T-helper 1 cell treated with Interleukin-12 subunit alpha and Interleukin-12 subunit beta and Interleukin-4 antibody, amounts not matched to agents 30 ng/mL and 1 ng/mL, for 36 hours (primary cell): ENCODE results near the gene ODAPH. TPM values are rescaled to one million over a fixed set of nuclear protein-coding genes. Genes with fewer than 3 reads are reported as not detected.
"Not testable (repeated sequence)": the region's sequence is repeated elsewhere in the genome, so short reads cannot be mapped to it uniquely, and the experiment has no call there.

ENCODE experiments used
- intact Hi-C: fragments of 100-400 bp; cut with micrococcal nuclease; formaldehyde crosslinking; loops from one replicate; pipeline ENCODE4 v1.15.1; 2024
- total RNA-seq: library from RNA; stranded (reverse); gene quantifications from 2 replicates; pipeline ENCODE4 v1.2.3, GENCODE V29; 2022

ODAPH gene
- total RNA-seq, 1 donor from 2014 or later: 5.9 TPM

GRCh38 chr4:75544220-75544619 lies 11.6 kb upstream of the ODAPH start:
- intact Hi-C loops: not testable (repeated sequence)

- intact Hi-C loops: no loop called here
Measured at GRCh38 chr4:75544870-75545269, 11.0 kb upstream of the ODAPH start.

- intact Hi-C loops: no loop called here
Measured at GRCh38 chr4:75545526-75545925, 10.3 kb upstream of the ODAPH start.

GRCh38 chr4:75547647-75548387 lies 8.0 kb upstream of the ODAPH start:
- intact Hi-C loops: no loop called here

GRCh38 chr4:75549019-75549418 lies 6.8 kb upstream of the ODAPH start:
- intact Hi-C loops: no loop called here

GRCh38 chr4:75552452-75552851 lies 3.4 kb upstream of the ODAPH start:
- intact Hi-C loops: no loop called here

- intact Hi-C loops: loop anchor here (2.0 kb wide), 1 partner anchor 43 kb away; the partner anchor contains the start of genes RCHY1 and THAP6
Measured at GRCh38 chr4:75557696-75558095, 1.8 kb downstream of the ODAPH start.

GRCh38 chr4:75561789-75562188 lies 5.9 kb downstream of the ODAPH start:
- intact Hi-C loops: no loop called here

- intact Hi-C loops: no loop called here
Measured at GRCh38 chr4:75564023-75564422, 8.2 kb downstream of the ODAPH start.

GRCh38 chr4:75565481-75565880 lies 9.6 kb downstream of the ODAPH start:
- intact Hi-C loops: no loop called here

- intact Hi-C loops: no loop called here
Measured at GRCh38 chr4:75566911-75567310, 11.0 kb downstream of the ODAPH start.

- intact Hi-C loops: no loop called here
Measured at GRCh38 chr4:75567725-75568124, 11.9 kb downstream of the ODAPH start.

- intact Hi-C loops: no loop called here
Measured at GRCh38 chr4:75584067-75584466, 28.2 kb downstream of the ODAPH start.

GRCh38 chr4:75593393-75593792 lies 37.5 kb downstream of the ODAPH start:
- intact Hi-C loops: no loop called here

GRCh38 chr4:75596061-75596460 lies 40.2 kb downstream of the ODAPH start:
- intact Hi-C loops: no loop called here

- intact Hi-C loops: loop anchor here (1.0 kb wide), 3 partner anchors 32 to 57 kb away; partner anchors contain the start of gene CDKL2
Measured at GRCh38 chr4:75598390-75598789, 42.5 kb downstream of the ODAPH start.

GRCh38 chr4:75599647-75600046 lies 43.8 kb downstream of the ODAPH start:
- intact Hi-C loops: no loop called here

- intact Hi-C loops: no loop called here
Measured at GRCh38 chr4:75605928-75606327, 50.1 kb downstream of the ODAPH start.

GRCh38 chr4:75612306-75612705 lies 56.4 kb downstream of the ODAPH start:
- intact Hi-C loops: no loop called here
